HG02678 (cell line): ENCODE measurements around the gene USP12.
"Not testable (repeated sequence)": the region's sequence is repeated elsewhere in the genome, so short reads cannot be mapped to it uniquely, and the experiment has no call there.

ENCODE experiments used
- ATAC-seq: cut with Tn5 transposase; IDR thresholded peaks from one replicate; pipeline ENCODE4 v1.9.1; 2021; ENCODE audit warnings: mild to moderate bottlenecking, moderate library complexity; ENCODE audit not compliant: unreplicated experiment

USP12 gene

GRCh38 chr13:27080018-27080948, 91.3 kb downstream of the USP12 start:
- no peak for ATAC-seq

GRCh38 chr13:27079421-27079958, 92.1 kb downstream of the USP12 start:
- ATAC-seq = no peak

- ATAC-seq = no peak
Measured at GRCh38 chr13:27077451-27077850, 94.2 kb downstream of the USP12 start.

- no peak for ATAC-seq
Measured at GRCh38 chr13:27076421-27076820, 95.2 kb downstream of the USP12 start.

GRCh38 chr13:27073186-27073585, 98.4 kb downstream of the USP12 start:
- ATAC-seq = no peak

GRCh38 chr13:27066123-27066522, 105.5 kb downstream of the USP12 start:
- ATAC-seq = not testable (repeated sequence)

- ATAC-seq = no peak
Measured at GRCh38 chr13:27065582-27065981, 106.0 kb downstream of the USP12 start.

GRCh38 chr13:27064252-27064995, 107.2 kb downstream of the USP12 start:
- no peak for ATAC-seq

GRCh38 chr13:27057817-27058216, 113.8 kb downstream of the USP12 start:
- ATAC-seq = no peak

- ATAC-seq = no peak
Measured at GRCh38 chr13:27055526-27055925, 116.1 kb downstream of the USP12 start.

GRCh38 chr13:27054760-27055159, 116.9 kb downstream of the USP12 start:
- no peak for ATAC-seq

GRCh38 chr13:27053902-27054595, 117.6 kb downstream of the USP12 start:
- ATAC-seq = no peak

- no peak for ATAC-seq
Measured at GRCh38 chr13:27053210-27053884, 118.3 kb downstream of the USP12 start.

GRCh38 chr13:27052551-27053208, 118.9 kb downstream of the USP12 start:
- no peak for ATAC-seq

GRCh38 chr13:27047081-27047480, 124.5 kb downstream of the USP12 start:
- ATAC-seq = no peak

GRCh38 chr13:27044837-27045570, 126.6 kb downstream of the USP12 start:
- ATAC-seq = peak; percentile 84

GRCh38 chr13:27043013-27043412, 128.6 kb downstream of the USP12 start:
- no peak for ATAC-seq

GRCh38 chr13:27041341-27041740, 130.3 kb downstream of the USP12 start:
- no peak for ATAC-seq

GRCh38 chr13:27040826-27041108, 130.8 kb downstream of the USP12 start:
- no peak for ATAC-seq
